ENCODE measurements around the gene PTPRD. TPM values are rescaled to one million over a fixed set of nuclear protein-coding genes. Genes with fewer than 3 reads are reported as not detected.

The PTPRD gene
- total RNA-seq, 1 experiment from 2014 or later: not detected

DNA sequence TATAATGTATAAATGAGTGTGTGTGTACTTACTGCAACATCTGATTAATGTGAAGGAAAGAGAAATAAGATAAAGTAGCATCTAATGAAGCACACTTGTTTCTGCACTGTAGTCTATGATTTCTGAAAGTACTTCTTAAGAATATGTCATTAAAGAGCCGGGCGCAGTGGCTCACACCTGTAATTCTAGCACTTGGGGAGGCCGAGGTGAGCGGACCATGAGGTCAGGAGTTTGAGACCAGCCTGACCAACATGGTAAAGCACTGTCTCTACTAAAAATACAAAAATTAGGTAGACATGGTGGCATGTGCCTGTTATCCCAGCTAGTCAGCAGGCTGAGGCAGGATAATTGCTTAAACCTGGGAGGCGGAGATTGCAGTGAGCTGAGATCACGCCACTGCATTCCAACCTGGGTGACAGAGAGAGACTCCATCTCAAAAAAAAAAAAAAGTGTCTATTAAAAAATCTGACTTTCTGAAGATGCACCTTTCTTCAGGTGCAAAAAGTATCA is 556.9 kb downstream of the PTPRD start:
- Mint-ChIP-seq H3K9me3 (ENCODE audit: unreplicated experiment) (no peaks in the 10 kb centered on the region), H3K36me3 (ENCODE audit: insufficient read depth, unreplicated experiment) (no peaks in the 10 kb centered on the region), H3K4me3 (ENCODE audit: unreplicated experiment) (no peak overlapping the region), H3K4me1 (ENCODE audit: insufficient read depth, unreplicated experiment) (peaks cover 12% of the 10 kb centered on the region), H3K27ac (ENCODE audit: low read depth, unreplicated experiment) (no peak overlapping the region), H3K27me3 (ENCODE audit: insufficient read depth, unreplicated experiment) (peaks cover 49% of the 10 kb centered on the region)
- intact Hi-C loops (cut with micrococcal nuclease): no loop called here
- CTCF ChIA-PET: interaction anchor here (0.5 to 1.1 kb wide), 4 partner anchors 46 to 1114 kb away, joined by 3 to 5 read pairs (median 3); no protein-coding TSS in a partner anchor
- POLR2A ChIA-PET: interaction anchor here (0.6 kb wide), 1 partner anchor 59 kb away, joined by 5 read pairs; no protein-coding TSS in a partner anchor
- TF ChIP-seq, protein P1, sequence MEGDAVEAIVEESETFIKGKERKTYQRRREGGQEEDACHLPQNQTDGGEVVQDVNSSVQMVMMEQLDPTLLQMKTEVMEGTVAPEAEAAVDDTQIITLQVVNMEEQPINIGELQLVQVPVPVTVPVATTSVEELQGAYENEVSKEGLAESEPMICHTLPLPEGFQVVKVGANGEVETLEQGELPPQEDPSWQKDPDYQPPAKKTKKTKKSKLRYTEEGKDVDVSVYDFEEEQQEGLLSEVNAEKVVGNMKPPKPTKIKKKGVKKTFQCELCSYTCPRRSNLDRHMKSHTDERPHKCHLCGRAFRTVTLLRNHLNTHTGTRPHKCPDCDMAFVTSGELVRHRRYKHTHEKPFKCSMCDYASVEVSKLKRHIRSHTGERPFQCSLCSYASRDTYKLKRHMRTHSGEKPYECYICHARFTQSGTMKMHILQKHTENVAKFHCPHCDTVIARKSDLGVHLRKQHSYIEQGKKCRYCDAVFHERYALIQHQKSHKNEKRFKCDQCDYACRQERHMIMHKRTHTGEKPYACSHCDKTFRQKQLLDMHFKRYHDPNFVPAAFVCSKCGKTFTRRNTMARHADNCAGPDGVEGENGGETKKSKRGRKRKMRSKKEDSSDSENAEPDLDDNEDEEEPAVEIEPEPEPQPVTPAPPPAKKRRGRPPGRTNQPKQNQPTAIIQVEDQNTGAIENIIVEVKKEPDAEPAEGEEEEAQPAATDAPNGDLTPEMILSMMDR (IDR thresholded peaks at IDR 0.05; ENCODE audit: unreplicated experiment): no peak
- no TSS peak for BruUV-seq (replicated peaks)
- DNase-seq (ENCODE audit: unreplicated experiment): no peak

DNA sequence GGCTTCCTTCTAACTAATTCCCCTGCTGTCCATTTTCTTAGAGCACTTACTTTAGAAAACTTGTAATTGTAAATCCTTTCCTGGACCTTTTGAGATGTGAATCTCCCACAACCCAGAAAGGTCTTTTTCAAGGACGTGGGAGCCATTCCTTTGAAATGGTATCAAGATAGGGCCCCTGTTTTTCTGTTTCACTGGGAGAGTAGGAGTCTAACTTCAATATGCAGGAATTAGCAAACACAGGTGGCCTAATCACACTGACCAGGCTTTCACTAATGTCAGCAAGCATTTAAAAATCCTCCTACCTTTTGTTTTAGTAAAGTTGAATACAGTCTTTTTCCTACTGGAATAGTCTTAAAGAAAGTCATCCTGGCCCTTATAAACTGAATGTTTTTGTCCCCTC is 558.3 kb downstream of the PTPRD start:
- Mint-ChIP-seq H3K9me3 (ENCODE audit: unreplicated experiment) (no peaks in the 10 kb centered on the region), H3K36me3 (ENCODE audit: insufficient read depth, unreplicated experiment) (no peaks in the 10 kb centered on the region), H3K27me3 (ENCODE audit: insufficient read depth, unreplicated experiment) (peaks cover 47% of the 10 kb centered on the region), H3K27ac (ENCODE audit: low read depth, unreplicated experiment) (no peak overlapping the region), H3K4me3 (ENCODE audit: unreplicated experiment) (no peak overlapping the region), H3K4me1 (ENCODE audit: insufficient read depth, unreplicated experiment) (peaks cover 6% of the 10 kb centered on the region)
- ChIA-PET POLR2A (no interaction called here), CTCF (no interaction called here)
- no peak for DNase-seq (ENCODE audit: unreplicated experiment)
- TF ChIP-seq, protein P1 (IDR thresholded peaks at IDR 0.05; ENCODE audit: unreplicated experiment): no peak
- no TSS peak for BruUV-seq (replicated peaks)
- intact Hi-C loops (cut with micrococcal nuclease): no loop called here

DNA sequence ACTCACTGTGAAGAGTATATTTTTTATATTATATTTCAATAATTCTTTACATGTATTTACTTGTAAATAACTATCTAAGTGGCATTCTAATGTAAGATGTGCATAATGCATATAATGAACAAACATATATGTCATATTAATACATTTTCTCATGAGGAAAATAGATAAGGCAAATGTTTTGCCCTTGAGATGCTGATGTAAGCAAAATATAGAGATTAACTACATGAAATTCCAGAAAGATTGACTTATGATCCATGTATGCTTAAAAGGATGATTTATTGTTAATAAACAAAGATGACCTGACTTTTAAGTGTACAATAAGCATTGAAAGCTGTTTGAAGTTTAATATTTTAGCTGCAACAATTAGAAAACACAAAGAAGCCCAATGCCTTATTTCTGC is 559.9 kb downstream of the PTPRD start:
- H3K27me3 Mint-ChIP-seq (ENCODE audit: insufficient read depth, unreplicated experiment): peaks cover 54% of the 10 kb centered on the region
- no peak overlapping the region for H3K27ac Mint-ChIP-seq (ENCODE audit: low read depth, unreplicated experiment)
- CTCF ChIA-PET: no interaction called here
- intact Hi-C loops (cut with micrococcal nuclease): no loop called here
- no peaks in the 10 kb centered on the region for H3K9me3 Mint-ChIP-seq (ENCODE audit: unreplicated experiment)
- no TSS peak for BruUV-seq (replicated peaks)
- TF ChIP-seq, protein P1 (IDR thresholded peaks at IDR 0.05; ENCODE audit: unreplicated experiment): no peak
- no peak overlapping the region for H3K4me3 Mint-ChIP-seq (ENCODE audit: unreplicated experiment)
- no peaks in the 10 kb centered on the region for H3K4me1 Mint-ChIP-seq (ENCODE audit: insufficient read depth, unreplicated experiment)
- no peaks in the 10 kb centered on the region for H3K36me3 Mint-ChIP-seq (ENCODE audit: insufficient read depth, unreplicated experiment)
- no peak for DNase-seq (ENCODE audit: unreplicated experiment)
- POLR2A ChIA-PET: interaction anchor here (0.6 kb wide), 1 partner anchor 420 kb away, joined by 3 read pairs; no protein-coding TSS in a partner anchor

DNA sequence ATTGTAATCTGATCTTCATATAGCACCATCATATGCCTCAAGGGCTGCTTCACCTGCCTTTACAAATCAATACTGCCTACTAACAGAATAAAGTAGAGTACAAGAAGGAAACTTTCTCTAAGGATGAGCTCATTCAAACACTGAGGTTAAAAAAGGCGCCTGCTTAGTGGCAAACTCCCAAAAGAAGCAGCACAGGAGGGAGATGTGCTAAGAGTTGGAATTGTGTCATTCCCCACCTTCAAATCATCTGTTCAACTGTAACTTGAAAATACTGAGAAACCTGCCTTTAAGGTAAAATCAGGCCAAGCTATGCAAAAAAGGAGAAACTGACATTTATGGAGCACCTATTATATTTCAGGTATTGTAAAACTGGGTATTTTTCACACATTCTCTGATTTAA is 560.6 kb downstream of the PTPRD start:
- Mint-ChIP-seq H3K27me3 (ENCODE audit: insufficient read depth, unreplicated experiment) (peaks cover 54% of the 10 kb centered on the region), H3K27ac (ENCODE audit: low read depth, unreplicated experiment) (no peak overlapping the region), H3K9me3 (ENCODE audit: unreplicated experiment) (no peaks in the 10 kb centered on the region), H3K4me3 (ENCODE audit: unreplicated experiment) (no peak overlapping the region), H3K36me3 (ENCODE audit: insufficient read depth, unreplicated experiment) (no peaks in the 10 kb centered on the region), H3K4me1 (ENCODE audit: insufficient read depth, unreplicated experiment) (no peaks in the 10 kb centered on the region)
- POLR2A ChIA-PET: interaction anchor here (0.6 kb wide), 1 partner anchor 421 kb away, joined by 3 read pairs; no protein-coding TSS in a partner anchor
- DNase-seq (ENCODE audit: unreplicated experiment): no peak
- CTCF ChIA-PET: no interaction called here
- TF ChIP-seq, protein P1 (IDR thresholded peaks at IDR 0.05; ENCODE audit: unreplicated experiment): no peak
- no TSS peak for BruUV-seq (replicated peaks)
- intact Hi-C loops (cut with micrococcal nuclease): no loop called here
